ENCODE measurements around the gene FRMD4A. TPM values are rescaled to one million over a fixed set of nuclear protein-coding genes. Genes with fewer than 3 reads are reported as not detected.

FRMD4A gene
- polyA plus RNA-seq, 1 of the 3 experiments (the other 2 are of a cell fraction): 37.7 TPM

DNA sequence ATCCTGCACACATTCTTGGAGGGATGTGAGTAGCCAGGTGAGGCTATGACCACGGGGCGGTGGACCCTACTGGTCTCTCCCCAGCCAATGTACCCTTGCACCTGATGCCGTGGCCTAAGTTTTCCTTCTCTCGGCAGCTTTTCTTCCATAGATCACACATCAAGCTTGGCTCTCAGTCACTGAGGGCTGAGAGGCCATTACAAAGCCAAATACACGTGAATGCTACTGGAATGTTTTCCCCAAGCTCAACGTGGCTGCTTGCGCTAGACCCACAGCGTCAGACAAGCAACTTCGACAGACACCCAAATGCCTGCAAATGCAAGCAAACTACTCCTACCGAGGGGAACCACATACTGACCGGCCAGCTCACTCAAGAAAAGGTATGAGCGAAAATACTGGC lies 660.8 kb downstream of the FRMD4A start:
- H2AFZ ChIP-seq (ENCODE audit: low read depth): no peak overlapping the region
- CTCF ChIA-PET: interaction anchor here (3.6 kb wide), 1 partner anchor 10 kb away, joined by 21 read pairs; no protein-coding TSS in a partner anchor
- H3F3A ChIP-seq (replicated peaks; ENCODE audit: insufficient read depth): no peaks in the 10 kb centered on the region
- H3K27me3 ChIP-seq (ENCODE audit: insufficient read depth): no peaks in the 10 kb centered on the region
- no peak overlapping the region for H3K27ac ChIP-seq (ENCODE audit: low read depth in 2 of 2, low read length in 1 of 2)
- no peak overlapping the region for H3K4me2 ChIP-seq
- H3K36me3 ChIP-seq (replicated peaks in 1 of 2; ENCODE audit: control insufficient read depth in 1 of 2, insufficient read depth in 2 of 2, low read length in 1 of 2): peaks cover 54 to 60% of the 10 kb centered on the region in 2 experiments
- 95% methylated on average over 11 of the region's 12 CpGs for WGBS (ENCODE audit: low lambda C conversion rate)
- H3K4me1 ChIP-seq (ENCODE audit: control insufficient read depth in 1 of 2, insufficient read depth in 2 of 2, low read depth in 1 of 2, low read length in 1 of 2): peaks cover 7% of the 10 kb centered on the region in 2 experiments; a peak in 2 of 4 replicates
- POLR2A ChIA-PET: no interaction called here
- peaks cover 11% of the 10 kb centered on the region; the same call in 1 of the 2 replicates for H3K79me2 ChIP-seq (ENCODE audit: insufficient read depth)
- no peak overlapping the region for H3K9ac ChIP-seq
- TF ChIP-seq JUND (IDR thresholded peaks at IDR 0.05) (no peak), CHD2 (IDR thresholded peaks at IDR 0.05; ENCODE audit: low read length, partially characterized antibody) (no peak), TEAD4 (IDR thresholded peaks at IDR 0.05; ENCODE audit: borderline replicate concordance, insufficient read depth) (no peak), POLR2AphosphoS5 (IDR thresholded peaks at IDR 0.05; ENCODE audit: low read depth, low read length) (no peak), USF1 (IDR thresholded peaks at IDR 0.05; ENCODE audit: borderline replicate concordance, low read depth) (no peak), SIN3A (IDR thresholded peaks at IDR 0.05; ENCODE audit: borderline replicate concordance, low read depth, low read length) (no peak), RXRA (IDR thresholded peaks at IDR 0.05; ENCODE audit: borderline replicate concordance, low read depth) (no peak)
- TF ChIP-seq, protein P1, sequence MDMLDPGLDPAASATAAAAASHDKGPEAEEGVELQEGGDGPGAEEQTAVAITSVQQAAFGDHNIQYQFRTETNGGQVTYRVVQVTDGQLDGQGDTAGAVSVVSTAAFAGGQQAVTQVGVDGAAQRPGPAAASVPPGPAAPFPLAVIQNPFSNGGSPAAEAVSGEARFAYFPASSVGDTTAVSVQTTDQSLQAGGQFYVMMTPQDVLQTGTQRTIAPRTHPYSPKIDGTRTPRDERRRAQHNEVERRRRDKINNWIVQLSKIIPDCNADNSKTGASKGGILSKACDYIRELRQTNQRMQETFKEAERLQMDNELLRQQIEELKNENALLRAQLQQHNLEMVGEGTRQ (IDR thresholded peaks at IDR 0.05; ENCODE audit: borderline replicate concordance, low read depth, low read length): no peak
- DNase-seq: no peak
- no peaks in the 10 kb centered on the region for H3K9me2 ChIP-seq
- H4K20me1 ChIP-seq (ENCODE audit: insufficient read depth): no peaks in the 10 kb centered on the region
- no peak overlapping the region for H3K4me3 ChIP-seq (ENCODE audit: low read depth in 2 of 2, low read length in 1 of 2)
- H3K9me3 ChIP-seq: no peaks in the 10 kb centered on the region

GRCh38 chr10:13669182-13669855 lies 661.4 kb downstream of the FRMD4A start:
- Histone ChIP-seq H3K79me2 (ENCODE audit: insufficient read depth) (peaks cover 10% of the 10 kb centered on the region; the same call in 1 of the 2 replicates), H3K9me3 (no peaks in the 10 kb centered on the region), H3K9me2 (no peaks in the 10 kb centered on the region), H3F3A (replicated peaks; ENCODE audit: insufficient read depth) (peaks cover 4% of the 10 kb centered on the region), H3K27me3 (ENCODE audit: insufficient read depth) (no peaks in the 10 kb centered on the region), H3K4me3 (ENCODE audit: low read depth in 2 of 2, low read length in 1 of 2) (no peak overlapping the region), H3K4me1 (ENCODE audit: control insufficient read depth in 1 of 2, insufficient read depth in 2 of 2, low read depth in 1 of 2, low read length in 1 of 2) (peaks cover 7% of the 10 kb centered on the region in 2 experiments; a peak in 2 of 4 replicates), H2AFZ (ENCODE audit: low read depth) (no peak overlapping the region), H3K36me3 (replicated peaks in 1 of 2; ENCODE audit: control insufficient read depth in 1 of 2, insufficient read depth in 2 of 2, low read length in 1 of 2) (peaks cover 54 to 56% of the 10 kb centered on the region in 2 experiments), H3K9ac (no peak overlapping the region), H3K27ac (ENCODE audit: low read depth in 2 of 2, low read length in 1 of 2) (no peak overlapping the region), H3K4me2 (no peak overlapping the region), H4K20me1 (ENCODE audit: insufficient read depth) (no peaks in the 10 kb centered on the region)
- DNase-seq: no peak
- TF ChIP-seq, protein P2, sequence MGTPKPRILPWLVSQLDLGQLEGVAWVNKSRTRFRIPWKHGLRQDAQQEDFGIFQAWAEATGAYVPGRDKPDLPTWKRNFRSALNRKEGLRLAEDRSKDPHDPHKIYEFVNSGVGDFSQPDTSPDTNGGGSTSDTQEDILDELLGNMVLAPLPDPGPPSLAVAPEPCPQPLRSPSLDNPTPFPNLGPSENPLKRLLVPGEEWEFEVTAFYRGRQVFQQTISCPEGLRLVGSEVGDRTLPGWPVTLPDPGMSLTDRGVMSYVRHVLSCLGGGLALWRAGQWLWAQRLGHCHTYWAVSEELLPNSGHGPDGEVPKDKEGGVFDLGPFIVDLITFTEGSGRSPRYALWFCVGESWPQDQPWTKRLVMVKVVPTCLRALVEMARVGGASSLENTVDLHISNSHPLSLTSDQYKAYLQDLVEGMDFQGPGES (IDR thresholded peaks at IDR 0.05; ENCODE audit: low read depth, low read length): no peak
- TF ChIP-seq NFIC (IDR thresholded peaks at IDR 0.05; ENCODE audit: borderline replicate concordance) (no peak), RCOR1 (IDR thresholded peaks at IDR 0.05; ENCODE audit: low read length) (no peak), ELF1 (IDR thresholded peaks at IDR 0.05) (no peak), YY1 (IDR thresholded peaks at IDR 0.05; ENCODE audit: low read depth) (no peak), POLR2AphosphoS5 (IDR thresholded peaks at IDR 0.05; ENCODE audit: low read depth, low read length) (no peak), TAF1 (IDR thresholded peaks at IDR 0.05; ENCODE audit: borderline replicate concordance, low read depth, low read length) (no peak), RAD21 (IDR thresholded peaks at IDR 0.05; ENCODE audit: low read length) (no peak), GABPA (IDR thresholded peaks at IDR 0.05; ENCODE audit: low read depth) (no peak), REST (IDR thresholded peaks at IDR 0.05; ENCODE audit: low read depth, low read length) (no peak)
- TF ChIP-seq, protein P3, sequence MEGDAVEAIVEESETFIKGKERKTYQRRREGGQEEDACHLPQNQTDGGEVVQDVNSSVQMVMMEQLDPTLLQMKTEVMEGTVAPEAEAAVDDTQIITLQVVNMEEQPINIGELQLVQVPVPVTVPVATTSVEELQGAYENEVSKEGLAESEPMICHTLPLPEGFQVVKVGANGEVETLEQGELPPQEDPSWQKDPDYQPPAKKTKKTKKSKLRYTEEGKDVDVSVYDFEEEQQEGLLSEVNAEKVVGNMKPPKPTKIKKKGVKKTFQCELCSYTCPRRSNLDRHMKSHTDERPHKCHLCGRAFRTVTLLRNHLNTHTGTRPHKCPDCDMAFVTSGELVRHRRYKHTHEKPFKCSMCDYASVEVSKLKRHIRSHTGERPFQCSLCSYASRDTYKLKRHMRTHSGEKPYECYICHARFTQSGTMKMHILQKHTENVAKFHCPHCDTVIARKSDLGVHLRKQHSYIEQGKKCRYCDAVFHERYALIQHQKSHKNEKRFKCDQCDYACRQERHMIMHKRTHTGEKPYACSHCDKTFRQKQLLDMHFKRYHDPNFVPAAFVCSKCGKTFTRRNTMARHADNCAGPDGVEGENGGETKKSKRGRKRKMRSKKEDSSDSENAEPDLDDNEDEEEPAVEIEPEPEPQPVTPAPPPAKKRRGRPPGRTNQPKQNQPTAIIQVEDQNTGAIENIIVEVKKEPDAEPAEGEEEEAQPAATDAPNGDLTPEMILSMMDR (IDR thresholded peaks at IDR 0.05): no peak
- 92% methylated on average over 4 of the region's 8 CpGs for WGBS (ENCODE audit: low lambda C conversion rate)
- ChIA-PET CTCF (interaction anchor here (3.6 kb wide), 1 partner anchor 10 kb away, joined by 21 read pairs; no protein-coding TSS in a partner anchor), POLR2A (no interaction called here)
